GM12873 (cell line): Measurements from ENCODE around the gene SLC26A9.

Experiments
- TF ChIP-seq, protein P1 (sequence below): IDR thresholded peaks from 2 replicates; pipeline ENCODE4 v1.5.1; 2012; ENCODE audit warnings: low read depth, mild to moderate bottlenecking, moderate library complexity, low read length, control low read depth; ENCODE audit not compliant: insufficient read depth; ENCODE audit errors: missing control alignments

The SLC26A9 gene

DNA sequence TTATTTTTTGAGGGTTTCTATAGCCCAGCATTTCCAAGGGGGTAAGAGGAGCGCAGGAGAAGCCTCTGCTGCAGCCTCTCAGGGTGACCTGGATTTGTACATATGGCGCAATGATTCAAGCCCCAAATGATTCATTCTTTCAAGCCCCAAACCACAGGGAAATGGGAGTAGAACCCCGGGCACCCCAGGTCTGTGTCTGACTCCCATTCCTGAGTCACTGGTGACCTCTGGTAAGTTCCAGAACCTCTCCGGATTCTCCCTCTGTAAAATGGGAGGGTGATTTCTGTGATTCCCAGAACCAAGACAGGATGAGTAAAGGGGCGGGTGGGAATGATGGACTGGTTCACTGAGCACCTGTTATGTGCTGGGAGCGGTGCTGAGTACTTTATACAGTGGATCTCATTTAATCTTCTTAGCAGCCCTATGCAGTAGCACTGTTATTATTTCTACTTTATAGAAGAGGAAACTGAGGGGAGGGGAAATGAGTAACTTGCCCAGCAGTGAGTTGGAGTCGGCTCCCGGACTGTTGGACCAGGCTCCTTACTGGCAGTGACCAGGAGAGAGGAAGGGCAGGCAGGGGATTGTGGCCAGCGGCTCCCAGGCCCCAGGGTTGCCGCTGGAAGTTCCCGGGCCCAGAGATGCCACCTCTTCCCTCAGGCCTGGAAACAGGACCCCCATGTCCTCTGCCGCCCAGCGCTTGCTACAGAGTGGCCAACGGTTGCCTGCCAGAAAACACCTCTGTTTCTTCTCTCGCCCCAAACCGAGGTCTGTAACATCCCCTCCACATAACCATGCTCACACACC is 20.3 kb upstream of the SLC26A9 start:
- TF ChIP-seq, protein P1, sequence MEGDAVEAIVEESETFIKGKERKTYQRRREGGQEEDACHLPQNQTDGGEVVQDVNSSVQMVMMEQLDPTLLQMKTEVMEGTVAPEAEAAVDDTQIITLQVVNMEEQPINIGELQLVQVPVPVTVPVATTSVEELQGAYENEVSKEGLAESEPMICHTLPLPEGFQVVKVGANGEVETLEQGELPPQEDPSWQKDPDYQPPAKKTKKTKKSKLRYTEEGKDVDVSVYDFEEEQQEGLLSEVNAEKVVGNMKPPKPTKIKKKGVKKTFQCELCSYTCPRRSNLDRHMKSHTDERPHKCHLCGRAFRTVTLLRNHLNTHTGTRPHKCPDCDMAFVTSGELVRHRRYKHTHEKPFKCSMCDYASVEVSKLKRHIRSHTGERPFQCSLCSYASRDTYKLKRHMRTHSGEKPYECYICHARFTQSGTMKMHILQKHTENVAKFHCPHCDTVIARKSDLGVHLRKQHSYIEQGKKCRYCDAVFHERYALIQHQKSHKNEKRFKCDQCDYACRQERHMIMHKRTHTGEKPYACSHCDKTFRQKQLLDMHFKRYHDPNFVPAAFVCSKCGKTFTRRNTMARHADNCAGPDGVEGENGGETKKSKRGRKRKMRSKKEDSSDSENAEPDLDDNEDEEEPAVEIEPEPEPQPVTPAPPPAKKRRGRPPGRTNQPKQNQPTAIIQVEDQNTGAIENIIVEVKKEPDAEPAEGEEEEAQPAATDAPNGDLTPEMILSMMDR: no peak

DNA sequence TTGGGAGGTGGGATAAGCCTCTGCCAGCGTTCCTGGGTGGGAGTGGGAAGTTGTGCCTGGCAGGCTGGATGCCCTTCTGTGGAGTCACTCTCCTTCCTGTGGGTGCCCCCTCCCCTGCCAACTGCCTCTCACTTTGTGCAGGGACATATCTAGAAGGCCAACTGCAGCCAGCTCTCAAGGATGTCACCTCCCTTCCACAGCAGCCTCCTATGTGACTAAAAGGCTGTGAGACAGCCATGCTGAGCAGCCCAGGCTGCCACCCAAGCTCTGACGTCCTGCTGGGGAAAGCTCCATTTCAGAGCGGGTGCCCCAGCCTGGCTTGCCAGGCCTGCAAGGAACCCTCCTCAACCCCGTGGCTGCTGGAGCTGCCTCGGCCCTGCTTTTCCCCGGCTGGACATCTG is 19.6 kb upstream of the SLC26A9 start:
- TF ChIP-seq, protein P1: no peak

DNA sequence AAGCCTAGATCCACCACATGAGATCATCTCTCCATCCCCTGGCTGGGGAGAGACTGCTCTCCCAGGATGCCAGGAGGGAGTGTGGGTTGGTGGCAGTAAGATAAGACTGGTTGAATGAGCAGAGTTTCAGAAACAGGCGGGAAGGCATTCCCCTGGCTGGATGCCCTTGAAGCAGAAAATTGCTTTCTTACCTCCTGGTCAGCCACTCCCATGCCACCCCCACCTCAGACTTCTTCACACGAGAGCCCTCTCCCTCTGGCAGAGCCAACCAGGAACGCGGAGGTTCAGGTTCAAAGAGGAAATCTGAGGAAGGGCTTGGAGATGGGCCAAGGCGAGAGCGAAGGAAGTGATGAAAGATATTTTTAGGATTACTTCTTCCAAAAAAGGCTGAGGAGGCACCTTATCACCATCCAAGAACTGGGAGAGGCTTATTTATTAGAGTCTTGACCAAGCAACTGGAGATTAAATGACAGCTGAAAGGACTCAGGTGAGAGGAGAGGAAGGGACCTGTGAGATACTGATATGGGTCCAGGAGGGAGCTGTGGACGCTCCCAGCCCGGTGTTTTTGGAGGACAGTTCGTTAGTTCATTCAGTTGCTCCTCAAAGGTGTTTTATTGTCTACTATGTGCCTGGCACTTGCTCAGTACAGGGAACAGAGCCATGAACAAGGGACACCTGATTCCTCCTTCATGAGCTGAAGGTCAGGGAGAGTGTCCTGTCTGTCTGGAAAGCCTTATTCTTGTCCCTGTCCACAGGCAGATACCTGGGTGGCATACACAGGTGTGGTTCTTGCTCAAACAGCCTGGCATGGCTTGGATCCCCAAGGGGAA is 18.9 kb upstream of the SLC26A9 start:
- TF ChIP-seq, protein P1: no peak

DNA sequence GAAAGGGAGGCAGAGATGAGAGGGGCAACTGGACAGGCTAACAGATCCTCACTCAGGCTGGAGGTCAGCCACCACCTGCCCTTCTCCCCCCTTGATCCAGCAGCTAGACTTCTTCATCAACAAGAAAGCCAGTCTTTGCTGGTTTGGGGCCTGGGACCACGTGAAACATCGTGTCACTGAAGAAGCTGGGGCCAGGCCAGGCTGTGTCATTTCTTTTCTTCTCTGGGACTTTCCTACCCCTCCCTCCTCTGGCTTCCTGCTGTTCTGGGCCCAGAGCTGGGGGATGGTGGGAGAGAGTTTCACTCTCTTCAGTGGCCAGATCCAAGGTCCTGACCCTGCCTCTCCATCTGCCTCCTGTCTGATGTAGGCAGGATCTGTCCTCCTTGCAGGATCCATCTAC is 18.1 kb upstream of the SLC26A9 start:
- TF ChIP-seq, protein P1: no peak

DNA sequence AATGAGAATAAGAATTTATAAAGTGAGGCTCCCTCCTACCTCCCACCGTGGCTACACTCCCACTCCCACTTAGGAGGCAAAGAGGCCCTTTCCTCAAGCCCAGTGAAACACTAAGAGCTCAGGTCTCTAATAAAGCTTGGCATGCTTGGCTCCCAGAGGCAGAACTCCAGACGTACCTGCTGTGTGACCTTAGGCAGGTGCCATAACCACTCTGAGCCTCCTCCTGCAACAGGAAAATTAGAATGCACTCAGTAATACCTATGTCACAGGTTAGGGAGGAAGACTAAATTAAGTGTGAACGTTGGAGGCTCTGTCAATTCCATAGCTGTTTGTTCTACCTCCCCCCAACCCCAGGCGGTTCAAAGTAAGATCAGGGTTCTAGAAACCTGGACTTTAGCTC is 16.5 kb upstream of the SLC26A9 start:
- TF ChIP-seq, protein P1: no peak

DNA sequence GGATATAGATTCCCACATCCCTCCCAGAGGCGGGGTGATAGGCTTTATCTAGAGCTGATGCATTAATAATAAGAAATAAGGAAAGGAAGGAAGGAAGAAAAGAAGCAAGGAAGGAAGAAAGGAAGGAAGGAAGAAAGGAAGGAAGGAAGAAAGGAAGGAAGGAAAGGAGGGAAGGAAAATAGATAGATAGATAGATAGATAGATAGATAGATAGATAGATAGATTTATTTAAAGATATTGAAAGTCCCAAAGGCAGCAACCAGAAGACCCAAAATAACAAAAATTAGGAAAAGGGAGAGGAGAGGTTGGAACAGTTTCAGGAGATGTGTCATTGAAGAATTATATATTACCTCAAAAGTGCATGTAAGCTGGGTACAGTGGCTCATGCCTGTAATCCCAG is 12.2 kb upstream of the SLC26A9 start:
- TF ChIP-seq, protein P1: no peak

DNA sequence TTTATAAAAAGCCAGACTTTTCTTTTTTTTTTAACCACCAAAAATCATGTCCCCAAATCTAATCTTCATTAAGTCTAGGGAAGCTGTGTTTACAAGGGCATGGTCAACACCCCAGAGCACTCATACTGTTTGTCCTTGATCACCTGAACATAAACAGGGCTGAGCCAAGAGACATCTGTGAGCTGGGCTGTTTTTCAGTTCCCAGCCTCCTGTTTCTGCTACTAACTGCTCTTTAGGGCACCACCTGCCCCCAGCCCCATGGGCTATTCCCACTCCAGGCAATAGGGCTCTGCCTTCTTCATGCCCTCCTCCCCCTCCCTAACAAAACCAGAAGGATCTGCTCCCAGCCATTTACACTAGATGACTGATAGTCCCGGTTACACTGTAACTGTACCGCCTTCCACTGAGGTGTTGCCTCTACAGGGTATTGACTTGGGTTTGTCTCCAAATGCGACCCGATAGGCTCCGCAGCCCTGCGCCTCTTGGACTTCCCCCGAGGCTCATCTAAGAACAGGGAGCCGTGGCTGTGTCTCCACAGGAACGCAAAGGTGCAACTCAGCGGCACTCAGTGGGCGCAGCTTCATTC is 11.7 kb upstream of the SLC26A9 start:
- TF ChIP-seq, protein P1: no peak
